ENCODE measurements around the gene ARL4A.
"Not testable (repeated sequence)": the region's sequence is repeated elsewhere in the genome, so short reads cannot be mapped to it uniquely, and the experiment has no call there.

The ARL4A gene

DNA sequence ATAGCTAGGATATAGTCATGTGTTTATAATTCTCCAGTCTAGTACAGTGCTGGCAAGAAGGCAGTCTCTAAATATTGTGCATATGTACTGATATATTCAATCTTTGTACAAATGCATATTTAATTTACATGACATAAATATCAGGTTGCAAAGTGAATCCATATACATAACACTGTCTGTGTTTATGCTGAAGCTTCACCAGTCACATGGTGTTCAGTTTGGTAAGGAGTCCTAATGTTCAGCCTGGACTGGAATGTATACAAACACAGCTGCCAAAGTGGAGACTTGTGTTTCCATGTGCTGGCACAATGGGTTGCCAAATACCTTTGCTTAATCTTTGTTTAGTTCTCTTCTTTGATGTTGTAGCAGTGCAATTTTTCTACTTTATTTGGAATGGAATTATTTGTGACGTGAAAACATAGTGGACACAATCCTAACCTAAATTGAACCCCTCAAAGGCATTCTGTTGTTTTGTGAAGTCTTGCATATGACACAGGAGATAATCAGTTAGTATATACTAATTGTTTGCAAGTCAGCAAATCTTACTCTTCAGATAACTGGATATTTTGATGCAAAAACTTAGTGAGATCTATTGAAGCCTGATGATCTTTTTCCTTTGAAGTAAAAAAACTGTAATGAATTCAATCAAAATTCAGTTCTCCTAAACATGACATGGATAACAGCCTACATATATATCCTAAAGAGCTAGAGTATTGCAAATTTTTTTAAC is 17.3 kb upstream of the ARL4A start:
- DNase-seq = peak; percentile 52

- no peak for DNase-seq
These were observed 16.5 kb upstream of the ARL4A start for GRCh38 chr7:12670743-12671520.

DNA sequence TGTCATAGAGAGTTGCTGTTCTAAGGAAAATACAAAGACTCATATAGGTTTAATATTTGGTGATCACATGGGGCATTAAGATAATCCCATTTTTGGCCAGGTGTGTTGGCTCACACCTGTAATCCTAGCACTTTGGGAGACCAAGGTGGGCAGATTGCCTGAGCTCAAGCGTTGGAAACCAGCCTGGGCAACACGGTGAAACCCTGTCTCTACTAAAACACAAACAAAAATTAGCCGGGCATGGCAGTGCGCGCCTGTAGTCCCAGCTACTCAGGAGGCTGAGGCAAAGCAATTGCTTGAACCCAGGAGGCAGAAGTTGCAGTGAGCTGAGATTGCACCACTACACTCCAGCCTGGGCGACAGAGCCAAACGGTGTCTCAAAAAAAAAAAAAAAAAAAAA is 14.0 kb upstream of the ARL4A start:
- peak; percentile 41 for DNase-seq

GRCh38 chr7:12674053-12674452 is 13.4 kb upstream of the ARL4A start:
- no peak for DNase-seq

DNA sequence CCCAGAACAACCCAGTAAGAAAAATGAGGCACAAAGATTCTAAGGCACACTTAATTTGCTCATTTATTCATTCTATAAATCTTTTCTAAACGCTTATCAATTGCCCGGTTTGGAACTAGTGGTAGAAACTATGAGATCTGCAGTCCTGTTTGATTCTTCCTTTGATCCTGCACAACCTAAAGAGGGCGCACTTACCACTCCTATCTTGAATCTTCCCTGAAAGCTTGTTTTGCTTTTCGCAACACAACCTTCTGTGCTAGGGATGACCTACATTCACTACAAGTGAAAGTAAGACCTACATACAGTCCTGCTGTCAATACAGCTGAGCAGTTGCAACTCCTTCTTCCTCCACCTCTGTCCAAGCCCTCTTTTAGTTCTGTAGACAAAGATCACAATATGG is 12.6 kb upstream of the ARL4A start:
- DNase-seq = no peak

DNA sequence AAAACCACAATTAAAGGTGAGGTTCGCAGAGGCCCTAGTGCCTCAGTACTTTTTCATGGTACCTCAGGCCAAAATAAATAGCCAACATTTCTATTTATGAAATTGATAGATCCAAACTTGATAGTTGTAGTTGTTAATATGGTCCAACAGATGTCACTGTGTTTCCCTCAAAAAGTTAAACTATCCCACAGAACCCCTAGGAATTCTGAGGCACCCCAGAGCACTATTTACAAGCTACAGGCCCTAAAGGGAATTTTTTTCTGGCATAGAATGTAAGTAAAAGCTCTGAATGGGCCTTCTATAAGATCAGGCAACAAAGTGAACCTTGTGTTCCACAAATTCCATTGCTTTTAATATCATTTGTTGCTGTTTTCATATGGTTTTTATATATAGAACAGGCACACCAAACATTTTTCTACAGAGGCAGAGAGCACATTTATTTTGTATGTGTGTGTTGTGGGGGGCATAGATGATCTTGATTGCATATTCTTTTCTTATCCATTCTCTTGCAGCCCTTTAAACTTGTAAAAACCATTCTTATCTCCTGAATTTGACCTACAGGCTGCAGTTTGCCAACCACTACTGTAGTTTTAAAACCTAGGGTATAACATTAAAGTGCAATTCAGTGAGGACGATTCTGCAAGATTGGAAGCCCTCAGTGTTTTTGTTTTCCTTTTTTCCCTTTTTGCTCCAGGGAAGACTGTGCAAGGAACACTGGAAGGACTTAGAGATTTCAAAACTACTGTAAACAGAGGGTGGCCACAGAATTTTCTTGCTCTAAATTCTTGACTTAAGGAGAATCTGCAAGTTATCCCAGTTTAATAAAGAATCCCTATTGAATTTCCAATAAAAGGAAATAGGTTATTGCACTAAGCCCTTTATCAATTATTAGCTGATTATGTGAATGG is 3.5 kb upstream of the ARL4A start:
- peak; percentile 13 for DNase-seq

DNA sequence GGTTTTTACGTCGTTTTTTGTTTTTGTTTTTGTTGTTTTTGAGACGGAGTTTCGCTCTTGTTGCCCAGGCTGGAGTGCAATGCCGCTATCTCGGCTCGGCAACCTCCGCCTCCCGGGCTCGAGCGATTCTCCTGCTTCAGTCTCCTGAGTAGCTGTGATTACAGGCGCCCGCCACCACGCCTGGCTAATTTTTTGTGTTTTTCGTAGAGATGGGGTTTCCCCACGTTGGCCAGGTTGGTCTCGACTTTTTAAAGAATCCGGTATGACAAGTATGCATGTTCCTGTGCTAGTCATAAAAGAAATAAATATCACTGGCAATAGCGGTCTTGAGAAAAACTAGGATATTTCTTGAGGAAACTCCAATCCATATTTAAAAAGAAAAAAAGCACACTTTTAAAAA is 2.7 kb upstream of the ARL4A start:
- no peak for DNase-seq

DNA sequence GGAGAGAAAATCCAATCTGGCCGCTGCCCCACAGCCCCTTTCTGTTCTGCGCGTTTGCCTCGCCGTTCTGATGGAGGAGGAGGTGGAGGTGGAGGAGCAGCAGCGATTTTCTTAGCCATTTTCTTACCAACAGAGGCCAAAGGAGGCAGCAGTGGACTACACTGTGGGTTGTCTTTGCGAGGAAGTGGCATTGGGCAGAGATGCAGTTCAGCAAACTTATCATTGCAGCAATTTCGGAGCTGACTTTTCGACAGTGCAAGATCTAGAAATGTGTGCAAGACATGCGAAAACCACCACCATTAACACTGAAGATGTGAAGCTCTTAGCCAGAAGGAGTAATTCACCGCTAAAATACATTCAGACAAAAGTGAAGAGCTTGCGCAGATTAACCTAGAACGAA is 1.9 kb upstream of the ARL4A start:
- DNase-seq = no peak

DNA sequence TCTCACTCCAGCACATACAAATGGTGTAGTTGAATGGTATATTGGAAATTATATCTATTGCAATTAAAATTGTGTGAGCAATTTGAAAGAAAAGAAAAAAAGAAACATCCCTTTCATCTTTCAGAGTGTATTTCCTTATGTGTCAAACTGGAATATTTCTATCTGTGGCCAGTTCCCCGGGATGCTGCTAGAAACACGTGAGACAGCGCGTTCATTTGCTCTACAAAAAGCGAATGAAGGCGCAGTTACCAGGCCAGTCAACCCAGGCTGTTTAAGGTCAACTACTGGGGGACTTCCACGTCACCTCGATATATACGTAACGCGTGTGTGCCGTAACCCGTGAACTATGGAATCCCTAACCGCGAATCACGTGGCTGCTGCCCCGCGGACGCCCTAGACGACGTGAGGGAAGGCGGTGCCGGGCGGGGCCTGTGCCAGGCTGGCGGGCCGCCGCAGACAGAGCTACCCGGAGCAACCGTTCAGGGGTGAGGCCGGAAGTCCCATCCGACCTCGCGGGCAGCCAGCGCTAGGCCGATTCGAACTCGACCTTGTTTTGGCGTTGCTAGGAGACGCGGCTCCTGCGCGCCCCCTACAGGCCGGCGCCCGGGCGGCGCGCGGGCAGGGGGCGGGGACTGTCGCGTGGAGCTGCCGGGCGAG is 1.1 kb upstream of the ARL4A start:
- DNase-seq = peak; percentile 97

DNA sequence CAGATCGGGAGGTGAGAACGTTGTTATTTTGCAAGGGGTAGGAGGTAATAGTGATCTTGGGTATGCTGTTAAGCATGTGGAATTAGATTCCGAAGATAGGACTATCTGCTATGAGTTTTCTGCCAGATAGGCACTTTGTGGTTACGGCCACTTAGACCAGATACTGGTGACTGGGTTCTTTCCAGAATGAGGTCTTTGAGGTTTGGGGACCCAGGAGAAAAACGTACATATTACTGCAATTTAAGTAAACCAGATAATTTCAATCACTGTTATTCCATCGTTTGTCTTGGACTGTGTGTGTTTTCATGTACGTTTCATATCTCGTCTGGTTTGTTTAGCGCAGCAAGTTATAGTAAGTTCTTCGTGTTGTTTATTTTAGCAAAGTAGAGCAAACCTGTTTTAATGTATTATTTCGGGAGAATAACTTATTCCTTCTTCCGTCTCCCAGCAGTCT is 312 bp downstream of the ARL4A start:
- no peak for DNase-seq

DNA sequence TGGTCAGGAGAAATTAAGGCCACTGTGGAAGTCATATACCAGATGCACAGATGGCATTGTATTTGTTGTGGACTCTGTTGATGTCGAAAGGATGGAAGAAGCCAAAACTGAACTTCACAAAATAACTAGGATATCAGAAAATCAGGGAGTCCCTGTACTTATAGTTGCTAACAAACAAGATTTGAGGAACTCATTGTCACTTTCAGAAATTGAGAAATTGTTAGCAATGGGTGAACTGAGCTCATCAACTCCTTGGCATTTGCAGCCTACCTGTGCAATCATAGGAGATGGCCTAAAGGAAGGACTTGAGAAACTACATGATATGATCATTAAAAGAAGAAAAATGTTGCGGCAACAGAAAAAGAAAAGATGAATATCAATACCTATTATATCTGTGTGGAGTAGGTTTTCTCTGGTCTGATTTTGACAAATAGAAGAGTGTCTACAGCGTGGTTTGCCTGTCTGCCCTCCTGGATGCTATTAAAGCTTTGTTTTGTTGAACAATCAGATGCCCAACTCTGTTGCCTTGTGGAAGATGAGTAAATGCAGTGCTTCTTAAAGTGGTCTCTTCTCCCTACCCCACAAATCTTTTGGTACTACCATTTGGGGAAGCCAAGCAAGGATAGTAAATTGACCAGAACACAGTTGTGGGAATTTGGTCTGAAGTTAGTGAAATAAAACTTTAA is 1.2 kb downstream of the ARL4A start:
- DNase-seq = not testable (repeated sequence)

DNA sequence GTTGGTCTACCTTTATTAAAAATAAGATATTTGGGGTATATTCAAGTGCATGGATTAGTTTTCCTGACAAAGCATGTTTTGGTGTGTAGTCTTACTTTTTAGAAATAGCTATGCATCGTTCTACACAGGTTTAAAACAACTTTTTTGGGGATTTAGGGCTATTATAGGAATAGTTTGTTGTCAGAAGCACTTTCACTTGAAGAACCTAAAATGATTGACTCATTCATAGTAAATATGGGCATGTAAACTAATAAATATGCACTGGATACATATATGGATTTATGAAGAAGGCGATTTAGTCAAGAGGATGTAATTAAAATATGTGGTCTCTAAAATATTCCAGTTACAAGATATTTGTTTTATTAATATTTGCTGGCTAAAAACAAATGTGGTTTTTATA is 2.0 kb downstream of the ARL4A start:
- no peak for DNase-seq

GRCh38 chr7:12690041-12690878 is 2.8 kb downstream of the ARL4A start:
- no peak for DNase-seq

- DNase-seq = not testable (repeated sequence)
These were observed 4.0 kb downstream of the ARL4A start for GRCh38 chr7:12691388-12691787.

GRCh38 chr7:12692035-12692434 is 4.6 kb downstream of the ARL4A start:
- no peak for DNase-seq

DNA sequence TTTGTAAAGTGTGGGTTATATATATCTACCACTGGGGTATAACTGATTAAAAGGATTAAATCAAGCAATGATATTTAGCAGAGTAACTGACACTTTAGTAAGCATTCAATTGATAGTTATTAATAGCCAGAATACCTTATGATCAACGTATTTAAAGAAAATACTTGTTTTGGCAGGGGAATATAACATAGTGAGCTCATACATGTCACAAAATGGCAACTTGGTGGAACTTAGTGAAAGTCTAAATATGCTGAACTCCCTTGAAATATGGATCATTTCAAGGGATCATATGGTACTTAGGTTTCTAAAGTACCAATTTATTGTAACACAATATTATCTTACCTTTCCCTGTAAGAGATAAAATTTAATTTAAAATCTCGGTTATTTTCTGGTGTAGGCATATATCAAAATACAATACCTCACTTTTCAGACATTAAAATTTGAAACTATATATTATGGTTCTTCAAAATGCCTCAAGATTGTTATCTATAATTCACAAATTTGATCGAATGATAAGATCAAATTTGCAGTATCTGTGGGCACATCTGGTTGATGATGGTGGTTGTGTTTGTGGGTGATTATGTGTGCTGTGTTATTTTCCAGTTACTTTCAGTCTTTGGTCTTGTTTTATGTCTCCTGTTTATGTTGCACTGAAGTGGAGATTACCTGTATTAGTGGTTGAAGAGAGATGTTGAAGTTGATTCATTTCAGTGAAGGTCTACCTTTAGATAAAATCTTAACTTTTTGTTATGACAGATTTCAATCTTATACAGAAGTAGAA is 5.2 kb downstream of the ARL4A start:
- no peak for DNase-seq

GRCh38 chr7:12694817-12695216 is 7.4 kb downstream of the ARL4A start:
- no peak for DNase-seq

DNA sequence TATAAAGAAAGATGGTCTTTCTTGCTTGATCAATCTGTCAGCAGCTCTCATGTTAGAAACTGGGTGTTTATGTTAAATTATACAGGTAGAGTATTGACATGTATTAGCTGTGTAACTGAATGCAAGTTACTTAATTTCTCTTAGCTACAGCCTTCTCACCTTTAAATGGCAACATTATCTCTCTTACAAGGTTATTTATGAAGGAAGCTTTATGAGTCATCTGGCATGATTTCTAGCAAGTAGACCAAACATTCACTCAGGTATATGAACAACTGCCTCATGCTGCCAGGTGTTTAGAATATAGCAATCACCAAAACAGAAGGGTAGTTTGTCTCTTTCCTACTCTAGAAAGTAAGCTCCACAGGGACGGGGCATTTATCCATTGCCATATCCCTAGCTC is 8.5 kb downstream of the ARL4A start:
- DNase-seq = peak; percentile 13

- DNase-seq = no peak
These were observed 11.9 kb downstream of the ARL4A start for GRCh38 chr7:12699299-12699698.

DNA sequence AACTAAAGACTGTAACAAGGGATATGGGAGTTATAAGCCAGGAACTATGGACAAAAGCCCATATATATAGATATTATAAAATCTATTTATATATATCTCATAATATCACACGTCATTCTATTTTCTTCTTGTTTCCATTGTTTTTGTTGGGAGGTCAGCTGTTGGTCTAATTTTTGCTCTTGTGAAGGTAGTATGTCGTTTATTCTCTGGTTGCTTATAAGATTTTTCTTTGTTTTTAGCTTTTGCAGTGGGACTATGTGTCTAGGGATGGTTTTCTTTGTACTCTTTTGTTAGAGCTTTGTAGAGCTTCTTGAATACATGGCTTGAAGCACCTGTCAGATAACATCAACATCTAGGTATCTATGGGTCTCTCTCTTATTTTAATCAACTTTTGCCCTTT is 14.0 kb downstream of the ARL4A start:
- DNase-seq = peak; percentile 23
